Activated gamma-delta T cell treated with Interleukin-2 at 50 U/mL for 16 hours (primary cell): ENCODE results near the gene HENMT1.
"Not testable (repeated sequence)": the region's sequence is repeated elsewhere in the genome, so short reads cannot be mapped to it uniquely, and the experiment has no call there.

Experiments
- DNase-seq: peaks from one replicate; pipeline ENCODE4 v3.0.0-alpha.2; 2020

The HENMT1 gene

GRCh38 chr1:108661030-108661609 lies at the start of gene HENMT1:
HENMT1 (minus strand) TSS chr1:108661093; CDS start chr1:108659884, 1,209 bp downstream.
- DNase-seq = peak; percentile 74

GRCh38 chr1:108708691-108709660 lies 48.1 kb upstream of the HENMT1 start:
- peak; percentile 63 for DNase-seq

GRCh38 chr1:108706643-108707042 lies 45.8 kb upstream of the HENMT1 start:
- DNase-seq = no peak

- DNase-seq = no peak
Measured at GRCh38 chr1:108704496-108704895, 43.6 kb upstream of the HENMT1 start.

GRCh38 chr1:108703939-108704338 lies 43.0 kb upstream of the HENMT1 start:
- no peak for DNase-seq

GRCh38 chr1:108702109-108702508 lies 41.2 kb upstream of the HENMT1 start:
- DNase-seq = not testable (repeated sequence)

- DNase-seq = no peak
Measured at GRCh38 chr1:108701176-108701849, 40.4 kb upstream of the HENMT1 start.

- no peak for DNase-seq
Measured at GRCh38 chr1:108699375-108700332, 38.8 kb upstream of the HENMT1 start.

GRCh38 chr1:108695535-108695934 lies 34.6 kb upstream of the HENMT1 start:
- DNase-seq = no peak

- DNase-seq = peak; percentile 76
Measured at GRCh38 chr1:108692724-108693655, 32.1 kb upstream of the HENMT1 start.

GRCh38 chr1:108691942-108692723 lies 31.2 kb upstream of the HENMT1 start, which contains the start of gene PRPF38B:
PRPF38B (plus strand) TSS chr1:108692310; CDS start chr1:108692592, 282 bp downstream.
- DNase-seq = peak; percentile 92

- no peak for DNase-seq
Measured at GRCh38 chr1:108691128-108691941, 30.4 kb upstream of the HENMT1 start.

GRCh38 chr1:108686614-108687313 lies 25.9 kb upstream of the HENMT1 start:
- no peak for DNase-seq

- no peak for DNase-seq
Measured at GRCh38 chr1:108685529-108685928, 24.6 kb upstream of the HENMT1 start.

GRCh38 chr1:108681701-108682100 lies 20.8 kb upstream of the HENMT1 start:
- not testable (repeated sequence) for DNase-seq

GRCh38 chr1:108679586-108680213 lies 18.8 kb upstream of the HENMT1 start:
- no peak for DNase-seq

GRCh38 chr1:108678706-108679105 lies 17.8 kb upstream of the HENMT1 start:
- no peak for DNase-seq

GRCh38 chr1:108671143-108671542 lies 10.2 kb upstream of the HENMT1 start:
- no peak for DNase-seq
